ENCODE measurements around the gene PALD1. TPM values are rescaled to one million over a fixed set of nuclear protein-coding genes. Genes with fewer than 3 reads are reported as not detected.

The PALD1 gene
- total RNA-seq, 3 donors from 2014 or later (not counting 1 experiment from before 2014, with no cell fraction given) = 0.21 TPM; not detected in 2

DNA sequence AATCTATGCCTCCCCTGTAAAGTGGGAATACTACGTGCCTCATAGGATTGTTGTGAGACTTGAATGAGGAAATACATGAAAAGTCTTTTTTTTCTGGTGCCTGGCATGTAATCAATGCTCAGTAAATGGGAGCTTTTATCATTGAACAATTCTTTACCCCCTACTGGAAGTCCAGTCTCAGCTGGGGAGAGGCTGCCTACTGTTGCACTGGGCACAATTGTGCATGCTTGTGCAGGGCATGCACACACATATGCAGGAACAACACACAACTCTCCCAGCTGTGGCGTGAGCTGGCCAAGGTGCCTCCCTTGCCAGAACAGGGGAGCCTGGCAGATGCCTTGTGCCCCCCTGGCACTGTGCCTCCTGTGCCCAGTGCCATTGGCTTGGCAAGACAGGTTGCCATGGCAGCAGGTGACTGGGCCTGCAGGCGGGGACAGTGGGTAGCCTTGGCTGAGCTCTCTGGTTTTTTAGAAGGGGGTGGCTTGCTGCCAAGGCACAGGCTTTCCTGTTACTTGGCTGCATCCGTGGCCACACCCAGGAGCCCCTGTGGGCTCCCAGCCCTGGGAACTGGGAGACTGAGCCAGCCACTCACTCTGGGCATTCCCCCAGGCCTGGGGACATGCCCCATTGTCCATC lies 16.1 kb upstream of the PALD1 start:
- intact Hi-C loops (cut with micrococcal nuclease) = loop anchor here (5.0 kb wide), 1 partner anchor 425 kb away; the partner anchor contains the start of gene PCBD1
- H3K27ac ChIP-seq (ENCODE audit: low read length) = no peak overlapping the region
- no peaks in the 10 kb centered on the region for H3K4me1 Mint-ChIP-seq

DNA sequence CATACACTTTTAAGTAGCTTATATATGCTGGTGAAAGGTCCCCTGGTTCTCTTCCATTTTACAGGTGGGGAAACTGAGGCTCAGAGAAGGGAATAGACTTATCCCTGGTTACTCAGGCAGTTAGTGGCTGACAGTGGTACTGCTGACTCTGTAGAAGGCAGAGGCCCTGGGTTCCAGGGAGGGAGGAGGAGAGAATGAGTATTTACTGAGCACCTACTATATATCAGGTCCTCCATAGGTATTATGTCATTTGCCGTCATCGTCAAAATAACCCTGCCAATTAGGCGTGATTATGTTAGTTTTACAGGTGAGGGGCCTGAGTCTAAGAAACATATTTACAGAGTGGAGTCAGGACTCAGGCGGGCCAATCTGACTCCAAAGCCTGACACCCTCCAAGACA lies 13.3 kb upstream of the PALD1 start:
- TF ChIP-seq, protein P1, sequence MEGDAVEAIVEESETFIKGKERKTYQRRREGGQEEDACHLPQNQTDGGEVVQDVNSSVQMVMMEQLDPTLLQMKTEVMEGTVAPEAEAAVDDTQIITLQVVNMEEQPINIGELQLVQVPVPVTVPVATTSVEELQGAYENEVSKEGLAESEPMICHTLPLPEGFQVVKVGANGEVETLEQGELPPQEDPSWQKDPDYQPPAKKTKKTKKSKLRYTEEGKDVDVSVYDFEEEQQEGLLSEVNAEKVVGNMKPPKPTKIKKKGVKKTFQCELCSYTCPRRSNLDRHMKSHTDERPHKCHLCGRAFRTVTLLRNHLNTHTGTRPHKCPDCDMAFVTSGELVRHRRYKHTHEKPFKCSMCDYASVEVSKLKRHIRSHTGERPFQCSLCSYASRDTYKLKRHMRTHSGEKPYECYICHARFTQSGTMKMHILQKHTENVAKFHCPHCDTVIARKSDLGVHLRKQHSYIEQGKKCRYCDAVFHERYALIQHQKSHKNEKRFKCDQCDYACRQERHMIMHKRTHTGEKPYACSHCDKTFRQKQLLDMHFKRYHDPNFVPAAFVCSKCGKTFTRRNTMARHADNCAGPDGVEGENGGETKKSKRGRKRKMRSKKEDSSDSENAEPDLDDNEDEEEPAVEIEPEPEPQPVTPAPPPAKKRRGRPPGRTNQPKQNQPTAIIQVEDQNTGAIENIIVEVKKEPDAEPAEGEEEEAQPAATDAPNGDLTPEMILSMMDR (IDR thresholded peaks at IDR 0.05) = no peak
- H3K4me1 Mint-ChIP-seq = no peaks in the 10 kb centered on the region
- peaks cover 10 to 11% of the 10 kb centered on the region in 2 donors for H3K27me3 Mint-ChIP-seq (ENCODE audit: low read depth in 2 of 2)
- intact Hi-C loops (cut with micrococcal nuclease) = no loop called here
- WGBS (ENCODE audit: insufficient coverage) = 98% methylated on average over 4 of the region's 4 CpGs
- H3K36me3 ChIP-seq (ENCODE audit: control insufficient read depth, insufficient read depth, low read length) = no peaks in the 10 kb centered on the region
- DNase-seq = no peak
- no peaks in the 10 kb centered on the region for H3K9me3 ChIP-seq (ENCODE audit: control insufficient read depth, insufficient read depth, low read length)
- H3K4me3 ChIP-seq (ENCODE audit: low read length) = no peak overlapping the region
- ATAC-seq = no peak
- H3K9me3 Mint-ChIP-seq = no peaks in the 10 kb centered on the region
- no peaks in the 10 kb centered on the region for H3K27me3 ChIP-seq (ENCODE audit: control insufficient read depth, insufficient read depth, low read length)
- H3K27ac Mint-ChIP-seq = no peak overlapping the region
- peaks cover 4% of the 10 kb centered on the region for H3K4me1 ChIP-seq (ENCODE audit: control insufficient read depth, insufficient read depth, low read length)
- H3K27ac ChIP-seq (ENCODE audit: low read length) = no peak overlapping the region
- no peaks in the 10 kb centered on the region for H3K36me3 Mint-ChIP-seq
- no peak overlapping the region for H3K4me3 Mint-ChIP-seq

More for the DNA sequence above, 16.1 kb upstream of the PALD1 start:
- H3K27me3 ChIP-seq (ENCODE audit: control insufficient read depth, insufficient read depth, low read length) = peaks cover 4% of the 10 kb centered on the region
- Mint-ChIP-seq H3K4me3 (no peak overlapping the region), H3K27ac (no peak overlapping the region), H3K36me3 (no peaks in the 10 kb centered on the region), H3K27me3 (ENCODE audit: low read depth in 2 of 2) (peaks cover 18 to 21% of the 10 kb centered on the region in 2 donors), H3K9me3 (no peaks in the 10 kb centered on the region)
- H3K36me3 ChIP-seq (ENCODE audit: control insufficient read depth, insufficient read depth, low read length) = no peaks in the 10 kb centered on the region
- no peak for DNase-seq
- ATAC-seq = no peak
- peaks cover 9% of the 10 kb centered on the region for H3K4me1 ChIP-seq (ENCODE audit: control insufficient read depth, insufficient read depth, low read length)
- no peak overlapping the region for H3K4me3 ChIP-seq (ENCODE audit: low read length)
- TF ChIP-seq, protein P1 (IDR thresholded peaks at IDR 0.05) = no peak
- WGBS (ENCODE audit: insufficient coverage) = 35% methylated on average over 3 of the region's 4 CpGs
- no peaks in the 10 kb centered on the region for H3K9me3 ChIP-seq (ENCODE audit: control insufficient read depth, insufficient read depth, low read length)

DNA sequence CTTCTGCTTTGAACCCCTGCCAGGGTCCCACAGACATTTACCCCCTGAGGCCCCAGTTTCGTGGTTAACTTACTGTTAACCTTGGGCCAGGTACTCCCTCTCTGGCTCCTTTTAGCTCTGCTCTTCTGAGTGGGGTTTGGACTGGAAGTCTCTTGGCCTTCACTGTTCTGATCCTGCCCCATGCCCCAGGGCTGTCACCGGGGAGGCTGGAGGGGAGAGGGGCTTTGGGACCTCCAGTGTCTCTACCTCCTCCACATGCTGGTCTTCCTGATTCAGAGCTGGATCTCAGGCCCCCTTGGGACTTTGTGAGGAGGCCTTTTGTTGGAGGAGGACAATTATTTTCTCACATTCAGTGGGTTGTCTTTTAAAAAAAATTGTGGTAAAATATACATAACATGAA lies 12.7 kb upstream of the PALD1 start:
- 83% methylated on average over 2 of the region's 2 CpGs for WGBS (ENCODE audit: insufficient coverage)
- H3K4me3 ChIP-seq (ENCODE audit: low read length) = no peak overlapping the region
- peaks cover 4% of the 10 kb centered on the region for H3K4me1 ChIP-seq (ENCODE audit: control insufficient read depth, insufficient read depth, low read length)
- Mint-ChIP-seq H3K36me3 (no peaks in the 10 kb centered on the region), H3K9me3 (no peaks in the 10 kb centered on the region), H3K4me1 (no peaks in the 10 kb centered on the region), H3K27ac (no peak overlapping the region), H3K4me3 (no peak overlapping the region), H3K27me3 (ENCODE audit: low read depth in 2 of 2) (peaks cover 5 to 6% of the 10 kb centered on the region in 2 donors)
- DNase-seq = no peak
- TF ChIP-seq, protein P1 (IDR thresholded peaks at IDR 0.05) = no peak
- H3K9me3 ChIP-seq (ENCODE audit: control insufficient read depth, insufficient read depth, low read length) = no peaks in the 10 kb centered on the region
- intact Hi-C loops (cut with micrococcal nuclease) = no loop called here
- H3K27me3 ChIP-seq (ENCODE audit: control insufficient read depth, insufficient read depth, low read length) = no peaks in the 10 kb centered on the region
- no peaks in the 10 kb centered on the region for H3K36me3 ChIP-seq (ENCODE audit: control insufficient read depth, insufficient read depth, low read length)
- no peak overlapping the region for H3K27ac ChIP-seq (ENCODE audit: low read length)
- no peak for ATAC-seq

DNA sequence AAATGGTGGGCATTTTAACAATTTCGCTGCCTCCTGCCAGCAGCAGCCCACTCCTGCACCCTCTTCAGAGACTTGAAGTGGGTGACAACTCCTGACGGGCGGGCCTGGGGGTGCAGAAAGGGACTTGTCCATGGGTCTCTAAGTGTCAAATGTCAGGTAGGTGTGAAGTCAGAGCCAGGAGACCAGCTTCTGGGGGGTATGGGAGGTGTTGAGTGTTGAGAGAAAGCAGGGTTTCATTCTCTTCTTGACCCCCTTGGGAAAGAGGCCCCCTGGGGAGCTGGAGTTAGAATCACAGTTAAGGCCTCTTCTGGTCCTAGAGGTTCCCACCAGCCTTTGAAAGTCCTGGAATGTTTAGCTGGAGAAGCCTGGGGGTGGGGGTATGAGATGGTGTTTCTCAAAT lies 11.6 kb upstream of the PALD1 start:
- Histone ChIP-seq H3K36me3 (ENCODE audit: control insufficient read depth, insufficient read depth, low read length) (no peaks in the 10 kb centered on the region), H3K27ac (ENCODE audit: low read length) (no peak overlapping the region), H3K4me3 (ENCODE audit: low read length) (no peak overlapping the region), H3K4me1 (ENCODE audit: control insufficient read depth, insufficient read depth, low read length) (no peaks in the 10 kb centered on the region), H3K27me3 (ENCODE audit: control insufficient read depth, insufficient read depth, low read length) (no peaks in the 10 kb centered on the region), H3K9me3 (ENCODE audit: control insufficient read depth, insufficient read depth, low read length) (no peaks in the 10 kb centered on the region)
- intact Hi-C loops (cut with micrococcal nuclease) = no loop called here
- Mint-ChIP-seq H3K4me3 (no peak overlapping the region), H3K4me1 (no peaks in the 10 kb centered on the region), H3K27ac (no peak overlapping the region), H3K36me3 (no peaks in the 10 kb centered on the region), H3K9me3 (no peaks in the 10 kb centered on the region), H3K27me3 (ENCODE audit: low read depth in 2 of 2) (no peaks in the 10 kb centered on the region)
- 80% methylated on average over 3 of the region's 3 CpGs for WGBS (ENCODE audit: insufficient coverage)
- no peak for DNase-seq
- ATAC-seq = no peak
- TF ChIP-seq, protein P1 (IDR thresholded peaks at IDR 0.05) = no peak

Measured in natural killer cell (primary cell).